NCI-H1930 (cell line): ENCODE data around the gene TMEM59L.

ENCODE experiments used
- DNase-seq, 2 experiments: peaks; one replicate each; lab custom pipeline; 2025; lab: John Stamatoyannopoulos, UW

Gene TMEM59L

GRCh38 chr19:18658366-18658855, 45.7 kb downstream of the TMEM59L start:
- DNase-seq, result no peak

GRCh38 chr19:18659281-18660050, 46.8 kb downstream of the TMEM59L start:
- no peak for DNase-seq

- DNase-seq, result no peak
These were observed 47.6 kb downstream of the TMEM59L start for GRCh38 chr19:18660051-18660910.

DNA sequence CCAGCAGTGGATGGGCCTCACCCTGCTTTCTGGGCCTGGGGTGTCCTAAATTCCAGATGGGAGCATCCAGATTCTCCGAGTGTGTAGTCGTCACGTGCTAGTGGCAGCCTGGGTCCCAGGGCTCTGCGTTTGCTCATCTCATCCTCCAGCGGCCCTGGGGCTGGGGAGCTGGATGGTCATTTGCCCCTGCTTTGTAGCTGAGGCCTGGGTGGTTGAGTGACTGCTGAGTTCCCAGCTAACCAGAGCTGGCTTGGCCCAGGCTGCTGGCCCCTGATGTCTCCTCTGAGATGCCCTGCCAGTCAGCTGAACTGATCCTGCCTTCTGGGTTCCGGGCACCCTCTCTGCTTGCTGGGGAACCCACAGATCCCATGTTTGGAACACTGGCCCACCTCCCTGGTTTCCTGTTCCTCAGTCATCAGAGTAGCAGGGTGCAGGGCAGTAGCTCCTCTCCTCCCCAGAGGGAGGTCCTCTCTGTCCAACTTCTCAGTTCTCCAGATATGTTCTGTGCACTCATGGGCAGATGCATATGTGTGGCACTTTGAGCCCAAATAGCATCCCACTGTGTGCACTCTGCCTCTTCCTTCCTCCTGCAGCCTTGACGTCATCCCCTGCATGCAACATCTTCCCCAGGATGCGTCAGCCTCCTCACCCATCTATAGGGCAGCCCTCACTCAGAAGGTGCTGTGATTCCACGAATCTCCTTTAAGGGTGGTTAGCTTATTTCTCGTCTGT, 48.4 kb downstream of the TMEM59L start:
- DNase-seq, result no peak

- DNase-seq, result no peak
These were observed 50.5 kb downstream of the TMEM59L start for GRCh38 chr19:18662972-18663732.

DNA sequence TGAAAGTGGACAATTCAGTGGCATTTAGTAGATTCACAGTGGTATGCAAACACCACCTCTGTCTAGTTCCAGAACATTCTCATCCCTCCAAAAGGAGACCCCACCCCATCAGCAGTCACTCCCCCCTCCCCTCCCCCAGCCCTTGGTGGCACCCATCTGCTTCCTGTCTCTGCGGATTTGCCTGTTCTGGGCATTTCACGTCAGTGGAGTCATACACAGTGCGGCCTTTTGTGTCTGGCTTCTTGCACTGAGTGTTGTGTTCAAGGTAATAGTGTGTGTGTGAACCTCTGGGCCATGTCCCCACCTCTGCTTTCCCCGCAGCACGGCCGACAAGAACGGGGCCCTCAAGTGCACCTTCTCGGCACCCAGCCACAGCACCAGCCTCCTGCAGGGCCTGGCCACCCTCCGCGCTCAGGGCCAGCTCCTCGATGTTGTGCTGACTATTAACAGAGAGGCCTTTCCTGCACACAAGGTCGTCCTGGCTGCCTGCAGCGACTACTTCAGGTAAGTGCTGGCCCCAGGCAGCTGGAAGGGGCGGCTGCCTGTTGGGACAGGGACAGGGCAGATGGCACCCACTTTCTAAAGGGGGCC, 51.4 kb downstream of the TMEM59L start:
- no peak for DNase-seq

DNA sequence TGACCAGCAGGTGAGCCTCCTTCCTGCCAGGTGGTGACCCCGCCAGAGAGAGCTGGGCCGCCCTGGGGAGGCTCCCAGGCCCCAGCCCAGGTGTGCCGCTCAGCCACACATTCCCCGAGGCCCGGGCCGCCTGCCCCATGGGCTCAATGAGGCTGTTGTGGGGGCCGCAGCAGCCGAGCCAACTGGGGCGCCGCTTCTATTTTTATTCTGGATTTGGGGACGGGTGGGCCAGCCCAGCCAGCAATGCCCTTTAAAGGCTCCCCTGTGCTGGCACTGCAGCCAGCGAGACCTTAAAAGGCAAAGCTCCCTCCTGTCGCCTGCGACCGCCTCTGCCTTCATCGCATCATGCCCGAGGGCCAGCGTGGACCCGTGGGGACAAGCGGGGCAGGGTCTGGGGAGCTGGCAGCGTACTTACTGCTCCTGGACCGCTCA, 53.1 kb downstream of the TMEM59L start:
- no peak for DNase-seq

GRCh38 chr19:18666317-18666716, 53.6 kb downstream of the TMEM59L start:
- DNase-seq, result no peak

DNA sequence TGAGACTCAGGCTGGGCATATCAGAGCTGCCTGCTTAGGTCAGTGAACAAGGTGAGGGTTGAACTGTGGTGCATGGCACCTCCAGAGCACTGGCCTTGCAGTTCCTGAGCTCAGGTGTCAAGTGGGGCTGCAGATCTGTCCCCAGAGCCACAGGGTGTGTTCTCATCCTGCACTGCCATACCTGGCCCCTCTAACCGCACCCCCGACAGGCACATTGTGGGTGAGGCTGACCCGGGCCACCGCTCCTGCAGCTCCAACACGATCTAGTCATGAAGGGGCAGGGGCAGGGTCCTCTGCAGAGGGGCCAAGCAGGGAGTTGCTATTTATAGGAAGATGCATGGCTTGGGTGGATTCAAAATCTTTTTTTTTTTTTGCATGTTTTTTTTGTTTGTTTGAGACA, 54.1 kb downstream of the TMEM59L start:
- DNase-seq, result no peak

DNA sequence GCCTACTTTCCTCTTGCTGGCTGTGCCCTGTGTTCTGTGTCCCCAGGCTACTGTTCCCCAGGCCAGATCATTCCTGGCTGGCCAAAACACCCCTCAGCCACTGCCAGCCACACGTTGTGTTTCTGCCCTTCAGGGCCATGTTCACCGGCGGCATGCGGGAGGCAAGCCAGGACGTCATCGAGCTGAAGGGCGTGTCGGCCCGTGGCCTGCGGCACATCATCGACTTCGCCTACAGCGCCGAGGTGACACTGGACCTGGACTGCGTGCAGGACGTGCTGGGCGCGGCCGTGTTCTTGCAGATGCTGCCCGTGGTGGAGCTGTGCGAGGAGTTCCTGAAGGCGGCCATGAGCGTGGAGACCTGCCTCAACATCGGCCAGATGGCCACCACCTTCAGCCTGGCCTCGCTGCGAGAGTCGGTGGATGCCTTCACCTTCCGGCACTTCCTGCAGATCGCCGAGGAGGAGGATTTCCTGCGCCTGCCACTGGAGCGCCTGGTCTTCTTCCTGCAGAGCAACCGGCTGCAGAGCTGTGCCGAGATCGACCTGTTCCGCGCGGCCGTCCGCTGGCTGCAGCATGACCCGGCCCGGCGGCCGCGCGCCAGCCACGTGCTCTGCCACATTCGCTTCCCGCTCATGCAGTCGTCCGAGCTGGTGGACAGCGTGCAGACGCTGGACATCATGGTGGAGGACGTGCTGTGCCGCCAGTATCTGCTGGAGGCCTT, 55.0 kb downstream of the TMEM59L start:
- no peak for DNase-seq

- no peak for DNase-seq
These were observed 55.6 kb downstream of the TMEM59L start for GRCh38 chr19:18668252-18668631.

DNA sequence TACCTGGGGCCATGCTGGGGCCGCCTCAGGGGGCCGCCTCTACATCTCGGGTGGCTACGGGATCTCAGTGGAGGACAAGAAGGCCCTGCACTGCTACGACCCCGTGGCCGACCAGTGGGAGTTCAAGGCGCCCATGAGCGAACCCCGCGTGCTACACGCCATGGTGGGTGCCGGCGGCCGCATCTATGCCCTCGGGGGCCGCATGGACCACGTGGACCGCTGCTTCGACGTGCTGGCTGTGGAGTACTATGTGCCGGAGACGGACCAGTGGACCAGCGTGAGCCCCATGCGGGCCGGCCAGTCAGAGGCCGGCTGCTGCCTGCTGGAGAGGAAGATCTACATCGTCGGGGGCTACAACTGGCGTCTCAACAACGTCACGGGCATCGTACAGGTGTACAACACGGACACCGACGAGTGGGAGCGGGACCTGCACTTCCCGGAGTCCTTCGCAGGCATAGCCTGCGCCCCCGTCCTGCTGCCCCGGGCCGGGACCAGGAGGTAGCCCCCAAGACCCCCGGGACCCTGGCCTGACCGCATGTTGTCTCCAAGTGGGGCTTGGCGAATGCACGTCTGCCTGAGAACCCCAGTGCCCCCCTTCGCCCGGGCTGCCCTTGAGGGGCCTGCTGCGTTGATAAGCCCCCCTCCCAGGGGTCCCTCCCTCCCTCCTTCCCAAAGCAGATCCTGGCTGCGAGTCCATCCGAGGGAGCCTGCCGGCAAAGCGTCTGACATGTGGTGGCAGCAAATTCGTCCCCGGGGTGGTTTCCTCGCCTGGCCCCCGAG, 56.3 kb downstream of the TMEM59L start:
- no peak for DNase-seq

GRCh38 chr19:18669524-18669817, 56.8 kb downstream of the TMEM59L start:
- no peak for DNase-seq

GRCh38 chr19:18669883-18670282, 57.2 kb downstream of the TMEM59L start:
- no peak for DNase-seq

- no peak for DNase-seq
These were observed 57.6 kb downstream of the TMEM59L start for GRCh38 chr19:18670312-18670711.
